22Rv1 (cell line): ENCODE data around the gene ZFHX3.

Experiments
- CTCF ChIP-seq: fragments of 450-650 bp; IDR thresholded peaks from 2 replicates; pipeline ENCODE4 v1.5.1; 2017; ENCODE audit warnings: mild to moderate bottlenecking
- ZFX ChIP-seq: fragments of 450-650 bp; IDR thresholded peaks from 2 replicates; pipeline ENCODE4 v1.6.1; 2017; ENCODE audit warnings: antibody characterized with exemption, borderline replicate concordance

GRCh38 chr16:72862090-72862489 is 185.8 kb downstream of the ZFHX3 start:
- no peak for TF ChIP-seq CTCF
- TF ChIP-seq ZFX, result no peak
